NCI-H146 treated with DMSO at 0.1 percent for 48 hours (cell line): ENCODE data around the gene AGTPBP1.
A peak's percentile ranks its signal among the peaks of the same experiment; 100 is the strongest.
"Not testable (repeated sequence)": the region's sequence is repeated elsewhere in the genome, so short reads cannot be mapped to it uniquely, and the experiment has no call there.

Source experiments
- DNase-seq: peaks from one replicate; lab custom pipeline; 2025; ENCODE audit not compliant: unreplicated experiment; lab: John Stamatoyannopoulos, UW

AGTPBP1 gene

GRCh38 chr9:85741875-85742596 is at the start of gene AGTPBP1:
Gene AGTPBP1, minus strand, starts transcription at chr9:85741954. Its CDS starts 29,421 bp downstream, at chr9:85712533.
- DNase-seq: peak; percentile 74

GRCh38 chr9:85786116-85786515 is 44.4 kb upstream of the AGTPBP1 start:
- not testable (repeated sequence) for DNase-seq

- not testable (repeated sequence) for DNase-seq
Measured at GRCh38 chr9:85773844-85774243, 32.1 kb upstream of the AGTPBP1 start.

- not testable (repeated sequence) for DNase-seq
Measured at GRCh38 chr9:85761802-85762201, 20.0 kb upstream of the AGTPBP1 start.

- DNase-seq: not testable (repeated sequence)
Measured at GRCh38 chr9:85757716-85758115, 16.0 kb upstream of the AGTPBP1 start.

GRCh38 chr9:85756216-85756615 is 14.5 kb upstream of the AGTPBP1 start:
- DNase-seq: not testable (repeated sequence)

- no peak for DNase-seq
Measured at GRCh38 chr9:85746309-85746708, 4.6 kb upstream of the AGTPBP1 start.

GRCh38 chr9:85745203-85745602 is 3.4 kb upstream of the AGTPBP1 start:
- no peak for DNase-seq

- DNase-seq: no peak
Measured at GRCh38 chr9:85744480-85744879, 2.7 kb upstream of the AGTPBP1 start.

GRCh38 chr9:85743275-85744128 is 1.7 kb upstream of the AGTPBP1 start:
- DNase-seq: peak; percentile 8

GRCh38 chr9:85742597-85742936 is 813 bp upstream of the AGTPBP1 start:
- no peak for DNase-seq

- peak; percentile 28 for DNase-seq
Measured at GRCh38 chr9:85741095-85741874, 469 bp downstream of the AGTPBP1 start.

GRCh38 chr9:85740787-85741094 is 1.0 kb downstream of the AGTPBP1 start:
- no peak for DNase-seq

GRCh38 chr9:85738509-85738908 is 3.2 kb downstream of the AGTPBP1 start:
- no peak for DNase-seq

GRCh38 chr9:85737671-85738070 is 4.1 kb downstream of the AGTPBP1 start:
- DNase-seq: no peak

- no peak for DNase-seq
Measured at GRCh38 chr9:85730916-85731630, 10.7 kb downstream of the AGTPBP1 start.

GRCh38 chr9:85729882-85730281 is 11.9 kb downstream of the AGTPBP1 start:
- DNase-seq: no peak

- no peak for DNase-seq
Measured at GRCh38 chr9:85727500-85727899, 14.3 kb downstream of the AGTPBP1 start.

- DNase-seq: no peak
Measured at GRCh38 chr9:85726737-85727136, 15.0 kb downstream of the AGTPBP1 start.

GRCh38 chr9:85723215-85723614 is 18.5 kb downstream of the AGTPBP1 start:
- DNase-seq: no peak

- not testable (repeated sequence) for DNase-seq
Measured at GRCh38 chr9:85719411-85719810, 22.3 kb downstream of the AGTPBP1 start.
